Measurements from ENCODE around the gene EFR3B.
A peak's percentile ranks its signal among the peaks of the same experiment; 100 is the strongest.
"Not testable (repeated sequence)": the region's sequence is repeated elsewhere in the genome, so short reads cannot be mapped to it uniquely, and the experiment has no call there.

EFR3B gene

DNA sequence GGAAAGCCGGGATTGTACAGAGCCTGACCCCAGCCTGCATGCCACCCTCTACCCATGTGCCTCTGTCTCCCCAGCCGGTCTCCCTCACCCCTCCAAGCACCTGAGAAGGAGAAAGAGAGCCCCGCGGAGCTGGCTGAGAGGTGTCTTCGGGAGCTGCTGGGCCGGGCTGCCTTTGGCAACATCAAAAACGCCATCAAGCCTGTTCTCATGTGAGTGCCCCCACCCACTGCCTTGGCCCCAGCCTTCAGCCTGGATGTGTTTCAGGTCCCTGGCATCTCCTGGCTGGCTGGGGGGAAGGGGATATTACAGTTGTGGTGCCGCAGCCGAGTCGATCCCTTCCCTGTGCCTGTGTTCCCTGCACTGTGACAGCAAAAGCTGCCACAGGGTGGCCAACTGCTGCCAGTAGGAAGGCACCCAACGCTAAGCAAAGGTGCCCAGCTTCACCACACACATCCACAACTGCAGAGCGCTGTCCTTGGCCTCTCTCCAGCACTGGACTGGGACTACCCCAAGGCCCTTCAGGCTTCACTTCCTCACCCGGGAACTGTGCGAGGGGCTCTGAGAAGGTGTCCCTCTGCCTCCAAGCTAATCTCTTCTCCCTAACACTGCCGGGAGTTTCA is 88.1 kb downstream of the EFR3B start:
- DNase-seq = no peak
- Histone ChIP-seq H3K36me3 (no peaks in the 10 kb centered on the region), H3K27me3 (no peaks in the 10 kb centered on the region), H3K4me3 (ENCODE audit: low read depth, low read length) (no peak overlapping the region), H3K9me3 (no peaks in the 10 kb centered on the region), H3K4me1 (no peaks in the 10 kb centered on the region)
- TF ChIP-seq, protein P1, sequence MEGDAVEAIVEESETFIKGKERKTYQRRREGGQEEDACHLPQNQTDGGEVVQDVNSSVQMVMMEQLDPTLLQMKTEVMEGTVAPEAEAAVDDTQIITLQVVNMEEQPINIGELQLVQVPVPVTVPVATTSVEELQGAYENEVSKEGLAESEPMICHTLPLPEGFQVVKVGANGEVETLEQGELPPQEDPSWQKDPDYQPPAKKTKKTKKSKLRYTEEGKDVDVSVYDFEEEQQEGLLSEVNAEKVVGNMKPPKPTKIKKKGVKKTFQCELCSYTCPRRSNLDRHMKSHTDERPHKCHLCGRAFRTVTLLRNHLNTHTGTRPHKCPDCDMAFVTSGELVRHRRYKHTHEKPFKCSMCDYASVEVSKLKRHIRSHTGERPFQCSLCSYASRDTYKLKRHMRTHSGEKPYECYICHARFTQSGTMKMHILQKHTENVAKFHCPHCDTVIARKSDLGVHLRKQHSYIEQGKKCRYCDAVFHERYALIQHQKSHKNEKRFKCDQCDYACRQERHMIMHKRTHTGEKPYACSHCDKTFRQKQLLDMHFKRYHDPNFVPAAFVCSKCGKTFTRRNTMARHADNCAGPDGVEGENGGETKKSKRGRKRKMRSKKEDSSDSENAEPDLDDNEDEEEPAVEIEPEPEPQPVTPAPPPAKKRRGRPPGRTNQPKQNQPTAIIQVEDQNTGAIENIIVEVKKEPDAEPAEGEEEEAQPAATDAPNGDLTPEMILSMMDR (IDR thresholded peaks at IDR 0.05; ENCODE audit: low read depth, low read length) = peak; percentile 22; the same call in 1 of the 2 replicates

DNA sequence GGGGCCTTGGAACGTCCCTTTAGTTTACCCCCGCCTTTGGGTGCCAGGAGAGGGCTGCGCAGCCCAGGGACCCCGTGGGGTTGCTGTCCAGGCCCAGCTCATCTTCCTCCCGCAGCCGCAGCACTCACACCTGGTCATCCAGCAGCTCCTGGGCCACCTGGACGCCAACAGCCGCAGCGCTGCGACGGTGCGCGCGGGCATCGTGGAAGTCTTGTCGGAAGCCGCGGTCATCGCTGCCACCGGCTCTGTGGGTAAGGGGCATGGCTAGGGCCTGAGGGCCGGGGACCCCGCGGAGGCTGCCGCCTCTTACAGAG is 89.3 kb downstream of the EFR3B start:
- Histone ChIP-seq H3K36me3 (no peaks in the 10 kb centered on the region), H3K4me3 (ENCODE audit: low read depth, low read length) (no peak overlapping the region), H3K4me1 (no peaks in the 10 kb centered on the region), H3K27me3 (no peaks in the 10 kb centered on the region), H3K9me3 (no peaks in the 10 kb centered on the region)
- TF ChIP-seq, protein P1 (IDR thresholded peaks at IDR 0.05; ENCODE audit: low read depth, low read length) = no peak
- DNase-seq = no peak

DNA sequence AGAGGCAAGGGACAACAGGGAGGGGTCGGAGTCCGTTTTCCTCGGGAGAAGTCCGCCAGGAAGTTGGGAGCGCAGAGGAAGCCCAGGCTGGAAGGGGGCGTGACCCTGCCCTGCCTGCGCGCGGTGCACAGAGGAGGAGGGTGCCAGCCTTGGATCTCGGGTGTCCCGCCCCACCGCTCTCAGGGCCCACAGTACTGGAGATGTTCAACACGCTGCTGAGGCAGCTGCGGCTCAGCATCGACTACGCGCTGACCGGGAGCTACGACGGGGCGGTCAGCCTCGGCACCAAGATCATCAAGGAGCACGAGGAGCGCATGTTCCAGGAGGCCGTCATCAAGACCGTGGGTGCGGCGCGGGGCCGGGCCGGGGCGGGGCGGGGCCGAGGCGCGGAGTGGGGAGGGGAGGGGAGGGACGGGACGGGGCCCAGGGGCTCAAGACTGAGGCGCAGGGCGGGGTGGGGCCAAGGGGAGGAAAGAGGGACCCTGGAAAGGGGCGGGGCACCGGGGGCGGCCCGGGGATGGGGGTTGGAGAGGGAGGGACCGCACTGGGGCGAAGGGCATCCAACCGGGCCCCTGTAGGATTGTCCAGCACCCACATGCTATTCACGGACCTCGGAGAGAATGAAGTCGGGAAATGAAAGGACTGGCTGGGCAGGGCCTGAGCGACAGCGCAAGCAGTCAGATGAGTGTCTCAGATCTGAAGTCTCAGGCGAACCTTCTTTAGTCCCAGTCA is 89.9 kb downstream of the EFR3B start:
- Histone ChIP-seq H3K4me1 (no peaks in the 10 kb centered on the region), H3K36me3 (no peaks in the 10 kb centered on the region), H3K27me3 (no peaks in the 10 kb centered on the region), H3K4me3 (ENCODE audit: low read depth, low read length) (no peak overlapping the region), H3K9me3 (no peaks in the 10 kb centered on the region)
- TF ChIP-seq, protein P1 (IDR thresholded peaks at IDR 0.05; ENCODE audit: low read depth, low read length) = no peak
- DNase-seq = no peak

DNA sequence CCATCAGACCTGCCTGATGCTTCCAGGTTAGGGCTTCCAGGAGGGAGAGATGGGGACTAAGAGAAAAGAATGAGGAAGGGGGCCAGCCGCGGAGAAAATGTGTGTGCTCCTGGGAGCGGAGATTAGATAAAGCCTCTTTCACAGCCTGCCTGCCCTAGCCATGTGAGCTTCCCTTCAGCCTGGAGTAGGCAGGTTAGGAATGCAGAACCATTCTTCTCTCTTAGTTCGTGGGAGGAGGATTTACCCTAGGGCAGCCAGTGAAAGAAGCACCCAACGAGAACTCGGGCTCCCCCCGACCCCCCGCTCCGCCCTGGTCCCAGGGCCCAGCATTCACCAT is 90.4 kb downstream of the EFR3B start:
- Histone ChIP-seq H3K9me3 (no peaks in the 10 kb centered on the region), H3K4me3 (ENCODE audit: low read depth, low read length) (no peak overlapping the region), H3K36me3 (no peaks in the 10 kb centered on the region), H3K27me3 (no peaks in the 10 kb centered on the region), H3K4me1 (no peaks in the 10 kb centered on the region)
- no peak for DNase-seq
- TF ChIP-seq, protein P1 (IDR thresholded peaks at IDR 0.05; ENCODE audit: low read depth, low read length) = no peak

DNA sequence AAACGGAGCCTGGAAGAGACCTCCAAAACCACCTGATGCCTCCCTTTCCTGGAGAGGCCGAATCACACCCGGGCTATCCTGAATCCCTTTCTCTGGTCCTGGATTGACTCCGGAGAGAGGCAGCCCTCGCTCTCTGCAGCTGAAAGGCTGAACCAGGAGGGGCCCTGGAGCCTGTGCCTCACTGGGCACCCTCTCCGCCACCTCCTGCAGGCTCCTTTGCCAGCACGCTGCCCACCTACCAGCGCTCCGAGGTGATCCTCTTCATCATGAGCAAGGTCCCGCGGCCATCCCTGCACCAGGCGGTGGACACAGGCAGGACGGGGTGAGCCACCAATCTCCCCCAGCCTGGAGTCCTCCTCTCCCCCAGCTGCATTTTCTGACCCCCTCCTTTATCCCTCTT is 90.8 kb downstream of the EFR3B start:
- TF ChIP-seq, protein P1 (IDR thresholded peaks at IDR 0.05; ENCODE audit: low read depth, low read length) = no peak
- no peak for DNase-seq
- H3K36me3 ChIP-seq = no peaks in the 10 kb centered on the region
- H3K4me3 ChIP-seq (ENCODE audit: low read depth, low read length) = no peak overlapping the region
- no peaks in the 10 kb centered on the region for H3K9me3 ChIP-seq
- H3K4me1 ChIP-seq = no peaks in the 10 kb centered on the region
- H3K27me3 ChIP-seq = no peaks in the 10 kb centered on the region

DNA sequence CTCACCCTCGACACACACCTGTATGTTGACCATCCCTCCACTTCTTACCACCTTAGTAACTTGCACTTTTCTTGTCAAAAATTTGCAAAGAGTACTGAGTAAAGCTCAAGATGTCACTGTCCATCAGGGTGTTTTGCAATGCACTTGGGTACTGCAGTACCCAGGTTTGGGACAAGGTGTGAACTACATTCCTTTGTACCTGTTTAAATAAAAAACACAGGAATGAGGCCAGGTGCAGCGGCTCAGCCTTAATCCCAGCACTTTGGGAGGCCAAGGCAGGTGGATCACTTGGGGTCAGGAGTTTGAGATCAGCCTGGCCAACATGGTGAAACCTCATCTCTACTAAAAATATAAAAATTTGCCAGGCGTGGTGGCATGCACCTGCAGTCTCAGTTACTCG is 98.7 kb downstream of the EFR3B start:
- H3K9me3 ChIP-seq; H3K36me3 ChIP-seq; H3K4me3 ChIP-seq (ENCODE audit: low read depth, low read length); H3K4me1 ChIP-seq; DNase-seq; H3K27me3 ChIP-seq: not testable (repeated sequence)
